Vagina (tissue), 2 donors: Measurements from ENCODE around the gene SLC9A4.

Experiments
- CTCF ChIP-seq, 3 experiments: fragments of 450-650 bp in 2 of 3; fragments of 200-600 bp in 1 of 3; sonication (generic) in 1 of 3; IDR thresholded peaks; one replicate each; pipeline ENCODE4 v1.5.1; 2017 to 2019; ENCODE audit warnings: antibody characterized with exemption in 3 of 3, mild to moderate bottlenecking in 2 of 3, moderate library complexity in 2 of 3
- POLR2A ChIP-seq, 2 donors: fragments of 450-650 bp; IDR thresholded peaks; one replicate each; pipeline ENCODE4 v1.6.1; 2017; ENCODE audit warnings: antibody characterized with exemption in 2 of 2, mild to moderate bottlenecking in 2 of 2, moderate library complexity in 2 of 2
- POLR2AphosphoS5 ChIP-seq, 2 donors: sonication (generic); formaldehyde crosslinking; IDR thresholded peaks; one replicate each; pipeline ENCODE4 v1.9.0; 2017; ENCODE audit warnings: antibody characterized with exemption in 2 of 2, mild to moderate bottlenecking in 2 of 2, low read depth in 1 of 2; ENCODE audit not compliant: insufficient read depth in 1 of 2

DNA sequence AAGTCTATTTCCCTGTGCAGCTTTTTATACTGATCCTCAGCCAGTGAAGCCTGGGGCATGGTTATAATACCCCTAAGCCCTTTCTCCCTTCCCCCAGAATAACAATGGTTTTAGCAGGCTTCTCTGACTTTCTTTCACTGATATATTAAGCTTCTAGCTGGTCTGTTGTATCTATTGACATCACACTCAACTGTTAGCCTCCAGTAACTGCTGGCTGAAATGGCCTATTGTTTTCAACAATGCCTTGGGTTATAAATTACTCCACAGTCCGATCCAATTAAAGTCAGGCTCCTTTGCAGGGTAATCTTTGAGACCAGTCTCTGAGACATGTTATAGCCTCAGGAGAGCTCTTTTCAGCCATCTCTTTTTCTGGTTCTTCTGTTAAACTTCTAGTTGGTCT lies 2.9 kb upstream of the SLC9A4 start:
- no peak for TF ChIP-seq CTCF (IDR thresholded peaks at IDR 0.05)
- TF ChIP-seq POLR2A (IDR thresholded peaks at IDR 0.05): no peak
- TF ChIP-seq POLR2AphosphoS5 (IDR thresholded peaks at IDR 0.05; ENCODE audit: insufficient read depth in 1 of 2, low read depth in 1 of 2): no peak
